HG02840 (cell line): ENCODE measurements around the gene NRG2.

Source experiments
- ATAC-seq: cut with Tn5 transposase; IDR thresholded peaks from one replicate; pipeline ENCODE4 v1.9.1; 2021; ENCODE audit warnings: mild to moderate bottlenecking, moderate library complexity, moderate number of reproducible peaks; ENCODE audit not compliant: unreplicated experiment, low FRiP score

Gene NRG2

DNA sequence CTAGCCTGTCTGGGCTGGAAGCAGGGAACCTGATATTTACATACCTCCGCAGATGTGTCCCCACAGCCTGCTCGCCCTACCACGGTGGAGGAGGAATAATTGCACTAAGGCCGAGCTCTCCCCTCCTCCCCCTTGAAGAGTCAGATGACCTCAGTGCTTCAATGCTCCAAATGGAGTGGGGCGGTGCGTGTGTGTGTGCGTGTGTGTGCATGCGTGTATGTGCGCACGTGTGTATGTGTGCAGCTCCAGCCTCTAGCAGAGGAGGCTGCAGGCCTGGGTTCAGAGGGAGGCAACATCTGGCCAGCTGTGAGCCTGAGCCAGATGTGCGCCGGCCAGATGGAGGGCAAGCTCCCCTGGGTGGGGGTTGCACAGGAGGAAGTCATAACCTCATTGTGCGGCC is 90.5 kb downstream of the NRG2 start:
- no peak for ATAC-seq

DNA sequence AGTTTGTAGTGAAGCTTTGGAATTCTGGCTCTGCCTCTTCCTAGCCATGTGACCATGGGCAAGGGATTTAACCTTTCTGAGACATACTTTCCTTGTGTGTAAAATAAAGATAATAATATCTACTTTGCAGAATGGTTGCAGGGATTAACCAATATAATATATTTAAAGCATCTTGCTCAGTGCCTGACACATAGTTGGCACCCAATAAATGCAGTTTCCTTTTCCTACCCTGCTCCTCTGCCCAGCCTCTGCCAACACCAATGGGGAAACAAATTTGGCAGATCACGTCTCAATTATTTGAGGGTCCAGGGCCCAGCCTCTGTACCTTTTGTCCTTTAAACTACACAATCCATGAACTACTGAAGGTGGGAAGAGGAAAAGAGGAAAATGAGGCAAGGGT is 91.1 kb downstream of the NRG2 start:
- ATAC-seq, result no peak

DNA sequence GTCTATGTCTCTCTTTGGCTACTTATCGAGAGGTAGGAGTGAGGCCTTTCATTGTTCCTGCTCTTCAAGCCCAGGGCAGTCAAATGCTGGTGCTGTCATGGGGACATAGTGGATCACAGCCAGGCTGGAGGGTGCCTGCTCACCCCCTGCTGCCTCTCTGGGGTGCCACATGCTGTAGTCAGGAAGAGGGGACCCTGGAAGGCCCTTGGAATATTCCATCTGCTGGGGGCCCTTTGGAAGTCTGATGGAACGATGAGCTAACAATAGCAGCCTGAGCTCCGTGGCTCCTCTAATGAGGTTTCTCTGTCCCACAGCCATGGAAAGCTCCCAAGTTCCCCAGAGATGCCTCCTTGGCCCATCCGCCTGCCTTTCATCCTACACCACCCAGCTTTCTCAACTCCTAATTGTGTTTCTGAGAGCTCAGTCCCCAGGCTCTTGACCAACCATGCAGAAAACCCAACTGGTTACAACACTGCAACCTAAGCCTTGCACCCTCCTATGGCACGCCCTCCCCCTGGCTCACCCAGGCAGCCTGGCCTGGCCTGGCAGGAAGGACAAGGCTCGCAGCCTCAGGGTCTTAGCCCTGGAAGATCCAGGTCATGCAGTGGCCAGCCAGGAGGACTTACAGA is 91.7 kb downstream of the NRG2 start:
- ATAC-seq, result no peak

GRCh38 chr5:139950436-139950835 is 92.7 kb downstream of the NRG2 start:
- no peak for ATAC-seq

GRCh38 chr5:139949710-139950109 is 93.4 kb downstream of the NRG2 start:
- no peak for ATAC-seq

DNA sequence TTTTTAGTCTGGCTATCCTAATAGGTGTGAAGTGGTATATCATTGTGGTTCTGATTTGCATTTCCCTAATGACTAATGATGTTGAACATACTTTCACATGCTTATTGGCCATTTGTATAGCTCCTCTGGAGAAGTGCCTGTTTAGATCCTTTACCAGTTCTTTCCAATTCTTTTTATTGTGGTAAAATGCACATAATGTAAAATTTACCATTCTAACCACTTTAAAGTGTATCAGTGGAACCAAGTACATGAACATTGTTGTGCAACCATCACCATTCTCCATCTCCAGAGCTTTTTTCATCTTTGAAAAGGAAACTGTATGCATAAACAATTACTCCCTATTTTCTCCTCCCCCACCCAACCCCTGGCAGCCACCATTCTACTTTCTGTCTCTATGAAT is 95.4 kb downstream of the NRG2 start:
- ATAC-seq, result no peak

DNA sequence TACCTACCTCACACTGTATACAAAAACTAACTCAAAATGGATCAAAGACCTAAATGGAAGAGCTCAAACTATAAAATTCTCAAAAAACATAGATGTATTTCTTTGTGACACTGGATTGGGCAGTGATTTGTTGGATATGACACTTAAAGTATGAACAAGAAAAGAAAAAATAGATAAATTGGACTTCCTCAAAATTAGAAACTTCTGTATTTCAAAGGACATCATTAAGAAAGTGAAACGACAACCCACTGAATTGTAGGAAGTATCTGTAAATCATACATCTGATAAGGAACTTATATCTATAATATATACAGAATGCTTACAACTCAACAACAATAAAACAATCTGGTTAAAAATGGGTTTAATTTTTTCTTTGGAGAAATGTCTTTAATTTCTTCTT is 96.7 kb downstream of the NRG2 start:
- no peak for ATAC-seq

DNA sequence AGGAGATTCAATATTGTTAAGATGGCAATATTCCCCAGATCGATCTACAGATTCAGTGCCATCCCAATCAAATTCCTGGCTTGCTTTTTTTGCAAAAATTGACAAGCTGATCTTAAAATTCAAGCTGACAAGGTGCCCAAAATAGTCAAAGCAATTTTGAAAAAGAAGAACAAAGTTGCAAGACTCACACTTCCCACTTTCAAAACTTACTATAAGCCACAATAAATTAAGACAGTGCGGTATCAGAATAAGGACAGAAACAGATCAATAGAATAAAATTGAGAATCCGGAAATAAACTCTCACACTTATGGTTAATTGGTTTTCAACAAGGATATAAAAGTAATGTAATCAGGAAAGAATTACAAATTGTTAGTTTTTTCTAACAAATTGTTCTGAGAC is 97.1 kb downstream of the NRG2 start:
- no peak for ATAC-seq

DNA sequence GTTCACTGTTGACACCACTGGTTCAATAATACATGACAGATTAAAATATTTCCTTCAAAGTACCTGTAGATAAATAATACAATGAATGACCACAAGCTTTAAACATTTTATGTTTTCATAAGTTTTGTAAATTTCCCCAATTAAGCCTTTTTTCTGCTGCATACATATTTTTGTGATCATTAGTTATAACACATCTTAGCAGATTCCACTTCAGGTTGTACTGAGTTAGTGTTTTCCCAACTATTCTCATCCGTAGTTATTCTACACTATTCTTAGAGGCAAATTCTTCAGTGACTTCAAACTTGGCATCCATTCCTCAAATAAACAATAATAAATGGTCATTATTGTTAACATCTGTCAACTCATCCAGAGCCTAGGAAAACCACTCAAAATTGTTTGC is 100.9 kb downstream of the NRG2 start:
- ATAC-seq, result no peak

DNA sequence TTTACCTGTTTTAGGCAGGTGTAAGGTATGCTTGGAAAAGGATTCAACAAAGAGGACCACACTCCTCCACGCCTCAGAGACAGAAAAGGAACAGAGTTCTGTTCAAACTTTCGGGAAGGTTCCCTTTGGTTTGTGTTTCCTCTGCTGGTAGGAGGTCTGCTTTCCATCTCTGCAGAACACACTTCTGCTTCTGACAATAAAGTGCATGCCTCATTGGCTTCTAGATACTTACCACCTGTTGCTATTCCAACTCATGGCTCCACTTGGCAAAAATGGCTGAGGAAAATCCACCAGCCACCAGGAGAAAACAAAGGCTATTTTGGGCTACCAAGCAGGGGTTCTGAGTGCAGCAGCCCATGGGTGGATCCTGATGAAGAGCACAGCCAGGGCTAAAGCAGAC is 112.7 kb downstream of the NRG2 start:
- no peak for ATAC-seq

DNA sequence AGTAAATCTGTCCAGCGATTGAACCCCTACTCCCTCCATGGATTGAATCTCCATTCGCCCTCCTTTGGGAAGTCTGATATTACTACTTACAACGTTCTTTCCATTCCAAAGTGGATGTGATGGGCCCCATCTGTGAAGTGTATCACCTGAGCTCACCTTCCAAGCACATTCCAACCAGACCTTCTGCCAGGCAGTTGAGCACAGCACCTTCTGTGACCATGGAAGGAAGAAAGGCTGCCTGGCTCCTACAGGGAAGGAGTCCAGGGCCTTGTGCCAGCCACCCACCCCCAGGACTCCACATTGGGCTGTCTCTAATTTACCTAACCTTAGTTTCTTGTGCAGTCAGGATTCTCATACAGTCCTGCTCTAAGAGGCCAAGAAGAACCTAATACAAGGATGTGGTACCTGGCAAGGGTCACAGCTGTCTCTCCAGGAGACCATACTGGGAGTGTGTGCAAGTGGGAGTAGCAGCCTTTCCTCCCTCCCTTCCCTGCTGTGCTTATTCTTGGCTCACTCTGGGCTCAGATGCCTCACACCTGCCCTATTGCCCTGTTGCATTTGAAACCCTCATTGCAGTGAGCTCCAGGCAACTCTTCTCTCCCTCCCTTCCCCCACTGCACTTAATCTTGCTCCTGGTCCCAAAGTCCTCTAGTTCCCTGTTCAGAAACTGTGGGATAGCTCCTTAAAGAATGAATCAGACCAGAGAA is 116.1 kb downstream of the NRG2 start:
- no peak for ATAC-seq

DNA sequence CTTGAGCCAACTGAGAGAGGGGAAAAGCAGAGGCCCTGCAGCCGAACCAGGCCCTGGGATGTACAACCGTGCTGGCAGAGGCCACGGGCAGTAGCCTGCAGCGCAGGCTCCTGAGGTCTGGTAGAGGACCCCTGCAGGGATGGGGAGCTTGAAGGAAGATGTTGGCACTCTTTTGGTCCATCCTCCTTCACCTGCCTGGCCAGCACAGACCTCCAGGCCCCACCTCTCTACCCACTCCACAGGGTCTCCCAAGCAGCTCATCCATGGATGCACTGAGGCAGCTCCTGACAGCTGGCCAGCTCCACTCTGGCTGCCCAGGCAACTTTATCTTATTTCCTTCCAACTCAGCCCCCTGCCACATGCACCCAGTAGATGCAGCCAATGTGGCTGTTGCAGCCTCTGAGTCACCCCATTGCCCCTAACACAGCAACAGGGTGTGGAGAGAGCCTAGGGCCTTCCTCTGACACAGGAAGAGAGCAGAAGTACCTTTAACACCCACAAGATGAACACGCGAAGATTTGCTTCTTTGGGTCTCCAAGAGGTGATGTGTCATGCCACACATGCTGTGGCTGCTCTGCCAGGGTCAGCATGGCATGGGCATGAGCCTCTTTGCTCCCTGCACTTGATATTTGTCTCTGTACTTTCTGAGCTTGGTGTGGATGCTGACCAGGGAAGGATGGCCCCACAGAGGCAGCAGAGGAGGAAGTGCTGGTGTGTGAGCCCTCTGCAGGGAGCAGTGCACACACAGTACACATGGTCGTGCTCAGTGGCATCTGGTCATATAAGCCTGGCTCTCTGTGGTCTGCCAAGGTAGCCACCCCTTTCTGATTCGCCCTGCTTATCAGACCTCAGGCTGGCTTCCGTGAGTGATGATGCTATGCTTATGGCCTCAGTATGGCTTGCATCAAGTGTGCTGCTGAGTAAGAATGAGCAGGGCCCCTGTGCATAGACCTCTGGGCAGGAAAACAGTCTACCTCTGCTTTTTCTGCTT is 117.2 kb downstream of the NRG2 start:
- ATAC-seq, result no peak

DNA sequence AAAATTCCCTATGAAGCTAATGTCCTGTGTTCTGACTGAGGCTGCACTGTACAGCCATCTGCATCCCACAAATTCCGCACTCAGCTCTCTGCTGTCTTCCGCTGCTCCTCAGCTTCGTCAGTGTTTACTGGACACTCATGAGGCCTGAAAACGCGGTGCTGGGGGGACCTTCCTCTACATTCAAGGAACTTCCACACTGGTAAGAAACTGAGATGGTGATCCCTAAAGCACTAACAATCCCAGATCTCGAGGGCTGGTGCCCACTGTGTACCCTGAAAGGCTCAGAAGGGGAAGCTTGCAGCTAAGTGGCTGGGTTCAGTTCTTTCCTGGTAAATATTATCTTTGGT is 117.9 kb downstream of the NRG2 start:
- no peak for ATAC-seq

GRCh38 chr5:139924294-139925215 is 118.5 kb downstream of the NRG2 start:
- ATAC-seq, result no peak

- ATAC-seq, result no peak
Measured at GRCh38 chr5:139919308-139919707, 123.8 kb downstream of the NRG2 start.

DNA sequence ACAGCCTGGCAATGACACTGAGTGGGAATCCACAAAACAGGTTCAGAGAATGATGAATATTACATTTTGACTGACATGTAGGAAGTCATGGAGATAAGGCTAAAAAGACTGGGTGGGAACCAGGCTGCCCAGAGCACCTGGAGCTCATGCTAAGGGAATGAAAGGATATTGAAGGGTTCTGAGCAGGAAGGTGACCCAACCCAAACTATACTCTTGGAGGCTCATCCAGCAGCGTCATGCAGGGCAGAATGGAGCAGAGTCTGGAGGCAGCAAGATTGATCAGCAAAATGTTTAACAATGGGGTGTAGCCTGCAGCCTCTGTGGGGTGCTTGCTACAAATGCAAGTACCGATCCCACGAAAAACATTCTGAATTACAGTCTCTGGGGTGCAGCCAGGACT is 127.3 kb downstream of the NRG2 start:
- ATAC-seq, result no peak

DNA sequence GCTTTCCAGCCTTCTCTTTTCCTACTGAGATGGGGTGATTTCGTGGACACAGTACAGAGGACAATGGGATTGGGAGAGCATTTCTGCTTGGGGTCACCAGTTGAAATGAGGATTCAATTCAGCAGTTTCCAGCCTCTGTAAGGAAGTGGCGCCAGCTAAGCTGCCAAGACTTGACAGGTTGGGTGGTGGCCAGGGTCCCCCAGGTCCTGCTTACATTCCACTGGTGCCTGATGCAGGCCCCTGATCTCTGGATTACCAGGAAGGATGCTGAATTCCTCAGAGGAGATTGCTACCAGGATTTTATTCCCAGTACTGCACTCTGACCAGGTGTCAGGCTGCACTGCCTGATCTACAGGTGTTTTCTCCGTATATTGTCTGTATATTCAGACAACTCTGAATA is 127.8 kb downstream of the NRG2 start:
- no peak for ATAC-seq

- ATAC-seq, result no peak
Measured at GRCh38 chr5:139914218-139914807, 128.8 kb downstream of the NRG2 start.

- ATAC-seq, result no peak
Measured at GRCh38 chr5:139912804-139913203, 130.3 kb downstream of the NRG2 start.

DNA sequence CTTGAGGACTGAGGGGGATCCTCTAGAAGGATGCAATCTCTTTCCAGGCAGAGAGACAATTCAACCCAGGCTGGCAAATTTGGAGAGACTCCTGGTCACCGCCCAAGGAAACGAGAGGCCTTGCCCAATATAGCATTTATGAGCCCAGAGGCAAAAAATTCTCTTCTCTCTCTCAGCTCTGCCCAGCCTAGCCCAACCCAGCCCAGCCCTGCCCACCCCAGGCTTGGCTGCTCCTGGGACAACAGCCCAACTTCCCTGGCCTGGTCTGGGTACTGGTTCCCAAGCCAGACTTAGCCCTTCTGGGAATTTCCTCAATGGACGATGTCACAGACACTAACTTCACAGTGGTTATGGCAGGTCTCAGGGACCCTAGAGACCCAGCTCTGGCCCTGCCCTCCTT is 130.9 kb downstream of the NRG2 start:
- ATAC-seq, result no peak
